ENCODE measurements around the gene MMP25. TPM values are rescaled to one million over a fixed set of nuclear protein-coding genes. Genes with fewer than 3 reads are reported as not detected.
A peak's percentile ranks its signal among the peaks of the same experiment; 100 is the strongest.

Gene MMP25
- total RNA-seq, 1 experiment from 2014 or later = 0.80 TPM

DNA sequence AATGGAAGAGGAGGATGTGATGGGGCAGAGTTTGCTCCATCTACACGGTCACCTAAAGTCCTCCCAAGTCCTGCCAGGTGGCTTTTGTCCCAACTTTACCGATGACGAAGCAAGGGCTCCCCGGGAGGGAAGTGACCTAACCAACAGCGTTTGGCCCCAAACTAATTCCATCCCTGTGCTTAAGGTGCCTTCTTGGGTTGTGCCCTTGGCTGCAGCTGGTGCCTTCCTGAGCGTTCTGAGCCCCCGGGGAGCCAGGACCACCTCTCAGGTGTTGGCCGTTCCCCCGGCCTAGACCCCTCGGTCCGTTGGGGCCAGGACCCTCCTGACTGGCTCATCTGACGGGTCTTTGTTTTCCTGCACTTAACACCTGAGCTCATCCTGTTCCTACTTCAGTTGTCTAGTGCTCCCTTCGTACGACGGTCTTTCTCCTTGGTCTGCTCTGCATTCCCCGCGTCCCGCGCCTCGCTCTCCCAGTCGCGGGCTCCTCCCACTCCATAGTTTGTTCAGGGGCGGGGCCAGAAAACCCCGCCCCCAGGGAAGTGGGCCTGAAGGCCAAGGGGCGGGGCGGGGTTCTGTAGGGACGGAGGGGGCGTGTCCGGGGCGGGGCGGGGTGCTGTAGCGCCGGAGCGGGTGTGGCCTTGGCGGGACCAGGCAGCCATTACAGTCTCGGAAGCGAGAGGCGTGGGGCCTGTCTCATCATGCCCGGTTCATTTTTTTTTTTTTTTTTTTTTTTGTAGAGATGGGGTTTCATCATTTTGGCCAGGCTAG, 53.6 kb downstream of the MMP25 start:
- H3K27ac ChIP-seq (ENCODE audit: low read depth, low read length, poor library complexity, severe bottlenecking) = no peak overlapping the region
- BruUV-seq (replicated peaks) = no TSS peak
- no peaks in the 10 kb centered on the region for H3K36me3 ChIP-seq (ENCODE audit: insufficient read depth, low read length, poor library complexity, severe bottlenecking)
- peak; percentile 97 for DNase-seq (ENCODE audit: low spot score)
- peak overlapping the region; percentile 15 for H3K4me3 ChIP-seq (ENCODE audit: low read depth, low read length, poor library complexity, severe bottlenecking)
- POLR2A ChIA-PET (ENCODE audit: low non-redundant PET) = no interaction called here
- H3K27me3 ChIP-seq (replicated peaks; ENCODE audit: insufficient read depth, low read depth, low read length, poor library complexity) = no peaks in the 10 kb centered on the region
- H3K4me1 ChIP-seq (ENCODE audit: insufficient read depth, low read length, poor library complexity, severe bottlenecking) = peaks cover 14% of the 10 kb centered on the region
- H3K9me3 ChIP-seq (ENCODE audit: low read depth, low read length, poor library complexity, severe bottlenecking) = no peaks in the 10 kb centered on the region
- CTCF ChIA-PET = no interaction called here
- intact Hi-C loops (cut with micrococcal nuclease; ENCODE audit: unreplicated experiment) = no loop called here
- TF ChIP-seq, protein P1, sequence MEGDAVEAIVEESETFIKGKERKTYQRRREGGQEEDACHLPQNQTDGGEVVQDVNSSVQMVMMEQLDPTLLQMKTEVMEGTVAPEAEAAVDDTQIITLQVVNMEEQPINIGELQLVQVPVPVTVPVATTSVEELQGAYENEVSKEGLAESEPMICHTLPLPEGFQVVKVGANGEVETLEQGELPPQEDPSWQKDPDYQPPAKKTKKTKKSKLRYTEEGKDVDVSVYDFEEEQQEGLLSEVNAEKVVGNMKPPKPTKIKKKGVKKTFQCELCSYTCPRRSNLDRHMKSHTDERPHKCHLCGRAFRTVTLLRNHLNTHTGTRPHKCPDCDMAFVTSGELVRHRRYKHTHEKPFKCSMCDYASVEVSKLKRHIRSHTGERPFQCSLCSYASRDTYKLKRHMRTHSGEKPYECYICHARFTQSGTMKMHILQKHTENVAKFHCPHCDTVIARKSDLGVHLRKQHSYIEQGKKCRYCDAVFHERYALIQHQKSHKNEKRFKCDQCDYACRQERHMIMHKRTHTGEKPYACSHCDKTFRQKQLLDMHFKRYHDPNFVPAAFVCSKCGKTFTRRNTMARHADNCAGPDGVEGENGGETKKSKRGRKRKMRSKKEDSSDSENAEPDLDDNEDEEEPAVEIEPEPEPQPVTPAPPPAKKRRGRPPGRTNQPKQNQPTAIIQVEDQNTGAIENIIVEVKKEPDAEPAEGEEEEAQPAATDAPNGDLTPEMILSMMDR (conservative IDR thresholded peaks at IDR 0.05; ENCODE audit: low read depth, low read length) = no peak
- no peak for TF ChIP-seq EZH2 (IDR thresholded peaks at IDR 0.05; ENCODE audit: borderline replicate concordance, low read depth, low read length, poor library complexity, severe bottlenecking)

- no peaks in the 10 kb centered on the region for H3K9me3 ChIP-seq (ENCODE audit: low read depth, low read length, poor library complexity, severe bottlenecking)
- H3K4me3 ChIP-seq (ENCODE audit: low read depth, low read length, poor library complexity, severe bottlenecking) = no peak overlapping the region
- H3K27me3 ChIP-seq (replicated peaks; ENCODE audit: insufficient read depth, low read depth, low read length, poor library complexity) = no peaks in the 10 kb centered on the region
- intact Hi-C loops (cut with micrococcal nuclease; ENCODE audit: unreplicated experiment) = no loop called here
- peak overlapping the region; percentile 18 for H3K27ac ChIP-seq (ENCODE audit: low read depth, low read length, poor library complexity, severe bottlenecking)
- DNase-seq (ENCODE audit: low spot score) = peak; percentile 63
- no peak for TF ChIP-seq EZH2 (IDR thresholded peaks at IDR 0.05; ENCODE audit: borderline replicate concordance, low read depth, low read length, poor library complexity, severe bottlenecking)
- TF ChIP-seq, protein P1 (conservative IDR thresholded peaks at IDR 0.05; ENCODE audit: low read depth, low read length) = peak; percentile 74
- peaks cover 14% of the 10 kb centered on the region for H3K4me1 ChIP-seq (ENCODE audit: insufficient read depth, low read length, poor library complexity, severe bottlenecking)
- ChIA-PET CTCF (interaction anchor here (0.7 kb wide), 1 partner anchor 21 kb away, joined by 3 read pairs; no protein-coding TSS in a partner anchor), POLR2A (ENCODE audit: low non-redundant PET) (no interaction called here)
- no TSS peak for BruUV-seq (replicated peaks)
- no peaks in the 10 kb centered on the region for H3K36me3 ChIP-seq (ENCODE audit: insufficient read depth, low read length, poor library complexity, severe bottlenecking)
Measured at GRCh38 chr16:3101018-3101840, 54.9 kb downstream of the MMP25 start.

- intact Hi-C loops (cut with micrococcal nuclease; ENCODE audit: unreplicated experiment) = no loop called here
- no peaks in the 10 kb centered on the region for H3K36me3 ChIP-seq (ENCODE audit: insufficient read depth, low read length, poor library complexity, severe bottlenecking)
- H3K4me1 ChIP-seq (ENCODE audit: insufficient read depth, low read length, poor library complexity, severe bottlenecking) = peaks cover 17% of the 10 kb centered on the region
- peak; percentile 63 for DNase-seq (ENCODE audit: low spot score)
- no peak for TF ChIP-seq EZH2 (IDR thresholded peaks at IDR 0.05; ENCODE audit: borderline replicate concordance, low read depth, low read length, poor library complexity, severe bottlenecking)
- TF ChIP-seq, protein P1 (conservative IDR thresholded peaks at IDR 0.05; ENCODE audit: low read depth, low read length) = no peak
- POLR2A ChIA-PET (ENCODE audit: low non-redundant PET) = no interaction called here
- no TSS peak for BruUV-seq (replicated peaks)
- no peaks in the 10 kb centered on the region for H3K27me3 ChIP-seq (replicated peaks; ENCODE audit: insufficient read depth, low read depth, low read length, poor library complexity)
- no peak overlapping the region for H3K4me3 ChIP-seq (ENCODE audit: low read depth, low read length, poor library complexity, severe bottlenecking)
- CTCF ChIA-PET = interaction anchor here (0.7 kb wide), 2 partner anchors 21 to 533 kb away, joined by 3 to 9 read pairs; no protein-coding TSS in a partner anchor
- H3K27ac ChIP-seq (ENCODE audit: low read depth, low read length, poor library complexity, severe bottlenecking) = peak overlapping the region; percentile 19
- no peaks in the 10 kb centered on the region for H3K9me3 ChIP-seq (ENCODE audit: low read depth, low read length, poor library complexity, severe bottlenecking)
Measured at GRCh38 chr16:3101841-3102470, 55.6 kb downstream of the MMP25 start.

All from A673 (cell line).